ENCODE data around the gene DLEC1.
A peak's percentile ranks its signal among the peaks of the same experiment; 100 is the strongest.

Gene DLEC1

DNA sequence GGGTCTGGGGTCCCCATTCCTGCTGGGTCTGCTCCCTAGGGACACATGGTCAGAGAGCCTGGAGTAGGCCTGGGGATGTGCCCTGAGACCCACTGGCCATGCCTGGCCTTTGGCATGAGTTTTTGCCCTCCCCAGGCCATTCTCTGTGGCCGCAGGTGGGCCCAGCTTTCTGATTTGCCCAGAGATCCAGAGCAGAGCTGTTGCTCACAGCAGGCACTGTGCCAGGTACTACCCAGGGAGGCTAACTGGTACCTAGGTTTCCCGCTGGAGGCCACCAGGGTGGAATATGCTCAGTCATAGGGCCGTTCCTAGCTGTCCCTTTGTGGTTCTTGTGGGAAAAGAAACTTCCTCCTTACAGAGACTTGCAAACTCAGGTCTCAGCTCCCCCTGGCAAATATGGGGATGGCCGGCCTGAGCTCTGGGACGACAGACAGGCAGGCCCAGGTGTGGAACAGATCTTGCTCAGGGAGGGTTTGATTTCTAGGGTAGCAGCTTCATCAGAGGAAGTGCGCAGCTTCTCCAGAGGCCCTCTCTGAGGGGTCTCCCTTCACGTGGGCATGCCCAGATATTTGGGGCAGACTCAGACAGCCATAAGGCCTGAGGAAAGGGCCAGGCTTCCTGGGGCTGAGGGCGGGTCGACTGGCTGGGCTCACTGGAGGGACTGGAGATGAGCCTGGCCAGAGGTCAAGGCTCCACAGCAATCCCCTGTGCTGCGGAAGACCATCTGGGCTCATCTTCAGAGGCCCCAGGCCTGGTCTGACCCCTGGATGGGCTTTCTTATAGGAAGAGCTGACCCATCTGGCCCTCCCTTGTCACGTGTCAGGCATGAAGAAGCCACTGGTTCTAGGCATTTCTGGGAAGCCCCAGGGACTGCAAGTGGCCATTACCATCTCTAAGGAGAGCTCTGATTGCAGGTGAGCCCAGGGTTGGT lies 69.9 kb downstream of the DLEC1 start:
- no peak for DNase-seq (ENCODE audit: low read depth)

DNA sequence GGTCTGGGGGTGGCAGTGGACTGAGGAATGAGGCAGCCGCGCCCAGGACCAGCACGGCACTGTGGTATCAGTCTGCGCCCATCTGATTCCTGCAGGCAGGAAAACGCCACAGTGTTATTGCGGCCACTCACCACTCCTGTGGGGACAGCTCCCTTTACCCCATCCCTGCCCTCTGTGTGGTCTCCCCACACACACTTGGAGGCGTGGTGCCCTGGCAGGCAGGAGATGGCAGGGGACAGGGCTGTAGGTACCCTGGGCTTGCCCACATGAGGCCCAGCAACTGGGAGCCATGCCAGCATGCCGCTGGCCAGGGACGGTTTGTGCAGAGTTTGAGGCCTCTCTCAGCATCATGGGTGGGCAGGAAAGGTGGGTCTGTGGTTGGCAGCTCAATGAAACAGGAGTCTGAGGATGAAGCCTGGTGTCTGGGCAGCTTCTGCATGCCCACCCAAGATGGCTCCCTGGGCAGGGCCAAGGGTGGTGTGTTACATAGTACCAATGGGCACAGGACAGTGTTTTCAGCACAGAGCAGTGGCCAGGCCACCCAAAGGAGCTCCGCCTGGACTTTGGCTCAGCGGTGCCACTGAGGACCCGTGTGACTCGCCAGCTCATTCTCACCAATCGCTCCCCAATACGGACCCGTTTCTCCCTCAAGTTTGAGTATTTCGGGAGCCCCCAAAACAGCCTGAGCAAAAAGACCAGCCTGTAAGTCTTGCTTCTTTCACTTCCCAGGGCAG lies 70.7 kb downstream of the DLEC1 start:
- DNase-seq (ENCODE audit: low read depth) = no peak

DNA sequence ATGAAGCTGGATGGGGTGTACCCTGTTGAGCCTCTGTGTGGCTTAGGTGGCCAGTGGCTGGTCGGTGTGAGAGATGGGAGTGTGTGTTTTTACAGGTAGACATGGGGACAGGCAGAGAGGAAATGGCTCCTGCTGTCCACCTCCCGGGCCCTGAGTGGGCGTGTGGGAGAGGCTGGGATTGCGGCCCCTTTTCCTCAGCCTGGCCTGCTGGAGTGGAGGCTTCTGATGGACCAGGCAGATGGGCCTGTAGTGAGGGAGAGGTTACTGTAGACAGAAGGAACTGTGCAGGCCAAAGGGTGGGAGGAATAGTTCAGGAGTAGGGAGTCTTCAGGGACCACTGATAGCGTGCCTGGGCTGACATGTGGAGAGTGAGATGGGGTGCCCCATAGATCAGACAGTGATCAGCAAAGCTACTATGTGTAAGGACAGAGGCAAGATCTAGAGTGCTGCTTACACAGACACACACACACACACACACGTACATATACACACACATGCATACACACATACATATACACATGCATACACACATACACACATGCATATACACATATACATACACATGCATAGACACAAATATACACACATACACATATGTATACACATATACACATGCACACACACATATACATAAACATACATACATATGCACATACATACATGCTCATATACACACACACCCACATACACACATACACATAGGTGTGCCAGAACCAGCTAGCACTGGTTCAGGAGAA lies 71.5 kb downstream of the DLEC1 start:
- DNase-seq (ENCODE audit: low read depth) = no peak

DNA sequence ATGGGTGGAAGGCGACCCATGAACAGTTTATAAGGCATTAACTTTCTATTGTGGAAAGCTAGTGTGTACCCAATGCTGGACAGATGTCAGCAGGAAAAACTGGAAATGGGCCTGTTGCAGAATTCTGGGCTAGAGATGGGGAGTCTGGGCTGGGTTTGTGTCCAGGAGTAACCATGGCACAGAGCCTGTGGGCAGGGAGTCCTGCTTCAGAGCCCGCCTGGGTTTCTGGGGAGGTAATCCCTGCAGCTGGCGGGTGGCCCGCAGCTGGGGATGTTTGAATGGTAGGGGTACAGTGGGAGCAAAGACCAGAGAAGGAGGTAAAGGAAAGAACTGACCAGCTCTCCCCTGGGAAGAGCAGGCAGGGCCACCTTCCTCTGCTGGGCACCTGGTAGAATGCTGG lies 72.2 kb downstream of the DLEC1 start:
- DNase-seq (ENCODE audit: low read depth) = no peak

DNA sequence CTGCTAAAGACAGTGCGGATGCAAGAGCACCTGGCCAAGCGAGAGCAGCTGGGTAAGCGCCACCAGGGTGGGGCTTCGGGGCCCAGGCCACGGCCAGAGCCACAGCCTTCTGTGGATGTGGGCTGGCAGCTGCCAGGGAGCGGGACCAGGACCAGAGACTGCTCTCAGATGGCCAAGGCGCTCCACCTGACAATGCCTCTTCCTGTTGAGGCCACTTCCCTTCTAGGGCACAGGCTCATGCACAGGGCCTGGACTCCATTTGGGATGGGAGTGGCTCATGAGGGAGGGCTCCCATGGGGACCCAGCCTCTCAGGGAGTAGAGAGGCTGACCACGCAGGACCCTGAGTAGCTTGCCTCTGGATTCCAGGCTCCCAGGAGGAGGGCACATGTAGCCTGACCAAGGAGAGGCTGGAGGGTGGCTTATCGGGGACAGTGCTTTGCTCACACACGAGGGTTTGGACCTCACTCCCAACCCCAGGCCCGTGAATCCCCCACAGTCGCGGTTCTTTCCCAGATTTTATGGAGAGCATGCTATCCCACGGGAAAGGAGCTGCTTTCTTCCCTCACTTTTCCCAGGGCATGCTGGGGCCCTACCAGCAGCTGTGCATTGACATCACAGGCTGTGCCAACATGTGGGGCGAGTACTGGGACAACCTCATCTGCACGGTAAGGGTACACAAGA lies 72.8 kb downstream of the DLEC1 start:
- no peak for DNase-seq (ENCODE audit: low read depth)

DNA sequence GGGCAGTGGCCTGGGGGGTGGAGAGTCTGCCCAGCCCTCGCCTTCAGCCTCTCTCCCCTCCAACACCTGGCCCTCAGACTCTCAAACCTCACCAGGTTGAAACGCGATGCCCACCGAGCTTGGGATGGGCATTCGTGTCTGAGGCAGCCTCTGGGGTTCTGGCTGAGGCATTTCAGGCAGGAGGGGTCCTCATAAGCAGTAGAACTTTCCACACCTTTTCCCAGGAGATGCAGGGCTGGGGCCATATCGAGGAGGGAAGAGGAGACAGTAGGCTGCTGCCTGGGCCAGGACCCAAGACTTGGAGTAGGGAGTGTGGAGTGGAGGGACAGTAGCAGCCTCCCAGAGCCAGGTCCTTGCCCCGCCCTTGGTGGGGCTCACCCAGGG lies 73.4 kb downstream of the DLEC1 start:
- no peak for DNase-seq (ENCODE audit: low read depth)

DNA sequence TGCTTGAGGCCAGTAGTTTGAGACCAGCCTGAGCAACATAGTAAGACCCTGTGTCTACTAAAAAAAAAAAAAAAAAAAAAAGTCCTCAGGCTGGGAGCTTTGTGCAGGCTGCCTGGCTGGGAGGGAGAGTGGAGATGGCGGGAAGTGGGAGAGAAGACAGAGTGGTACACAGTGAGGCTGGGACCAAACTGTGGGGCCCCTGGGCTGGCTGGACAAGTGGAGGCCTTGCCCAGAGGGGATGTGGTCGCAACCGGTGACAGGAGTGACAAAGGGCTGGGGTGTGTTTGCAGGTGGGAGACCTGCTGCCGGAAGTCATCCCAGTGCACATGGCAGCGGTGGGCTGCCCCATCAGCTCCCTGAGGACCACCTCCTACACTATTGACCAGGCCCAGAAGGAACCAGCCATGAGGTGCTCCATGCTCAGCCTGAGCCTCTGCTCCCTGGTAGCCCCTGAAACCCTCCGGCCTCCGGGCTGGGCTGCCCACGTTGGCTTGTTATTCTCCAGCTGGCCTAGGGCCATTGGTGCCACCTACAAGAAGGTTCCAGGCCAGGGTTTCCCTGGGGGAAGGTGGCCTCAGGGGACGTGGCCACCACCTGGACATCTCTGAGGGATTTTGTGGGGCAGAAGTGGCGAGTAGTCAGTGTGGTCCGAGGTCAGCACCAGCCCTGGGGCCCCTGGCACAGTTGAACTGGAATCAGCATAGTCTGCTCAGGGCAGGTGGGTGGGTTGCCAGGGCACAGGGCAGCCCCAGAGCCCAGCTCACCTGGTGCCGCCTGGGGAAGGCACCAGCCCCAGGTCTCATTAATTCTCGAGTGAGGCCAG lies 75.3 kb downstream of the DLEC1 start:
- DNase-seq (ENCODE audit: low read depth) = no peak

DNA sequence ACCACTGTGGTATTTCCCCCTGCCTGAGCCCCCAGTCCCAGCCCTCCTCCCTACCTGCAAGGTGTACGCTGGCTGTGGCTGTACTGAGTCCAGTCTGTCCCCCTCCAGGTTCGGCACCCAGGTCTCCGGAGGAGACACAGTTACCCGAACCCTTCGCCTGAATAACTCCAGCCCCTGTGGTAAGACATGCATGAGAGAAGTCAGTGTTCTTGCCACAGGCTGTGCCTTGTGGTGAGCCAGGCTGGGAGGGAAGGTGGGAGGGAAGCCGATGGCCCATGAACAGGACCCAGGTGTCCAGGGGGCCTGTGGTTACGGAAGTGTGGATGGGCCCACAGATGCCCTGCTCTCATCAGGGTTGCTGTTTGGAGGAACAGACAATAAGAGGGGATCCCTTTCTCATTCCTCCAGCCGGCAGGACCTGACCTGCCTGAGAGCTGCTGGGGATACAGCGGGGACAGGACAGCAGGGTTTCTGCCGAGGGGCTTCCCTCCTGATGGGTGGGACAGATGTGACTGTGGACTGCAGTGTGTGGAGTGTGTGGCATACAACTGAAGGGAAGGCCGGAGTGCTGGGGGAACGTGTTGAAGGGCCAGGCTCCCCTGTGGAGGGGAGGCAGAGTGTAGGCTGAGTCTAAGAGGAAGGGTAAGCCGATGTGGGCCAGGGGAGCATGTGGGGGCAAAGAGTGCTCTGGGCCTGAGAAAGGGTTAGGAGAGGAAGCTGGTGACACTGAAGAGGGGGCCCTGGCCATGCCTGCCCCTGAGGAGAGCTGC lies 76.1 kb downstream of the DLEC1 start:
- no peak for DNase-seq (ENCODE audit: low read depth)

DNA sequence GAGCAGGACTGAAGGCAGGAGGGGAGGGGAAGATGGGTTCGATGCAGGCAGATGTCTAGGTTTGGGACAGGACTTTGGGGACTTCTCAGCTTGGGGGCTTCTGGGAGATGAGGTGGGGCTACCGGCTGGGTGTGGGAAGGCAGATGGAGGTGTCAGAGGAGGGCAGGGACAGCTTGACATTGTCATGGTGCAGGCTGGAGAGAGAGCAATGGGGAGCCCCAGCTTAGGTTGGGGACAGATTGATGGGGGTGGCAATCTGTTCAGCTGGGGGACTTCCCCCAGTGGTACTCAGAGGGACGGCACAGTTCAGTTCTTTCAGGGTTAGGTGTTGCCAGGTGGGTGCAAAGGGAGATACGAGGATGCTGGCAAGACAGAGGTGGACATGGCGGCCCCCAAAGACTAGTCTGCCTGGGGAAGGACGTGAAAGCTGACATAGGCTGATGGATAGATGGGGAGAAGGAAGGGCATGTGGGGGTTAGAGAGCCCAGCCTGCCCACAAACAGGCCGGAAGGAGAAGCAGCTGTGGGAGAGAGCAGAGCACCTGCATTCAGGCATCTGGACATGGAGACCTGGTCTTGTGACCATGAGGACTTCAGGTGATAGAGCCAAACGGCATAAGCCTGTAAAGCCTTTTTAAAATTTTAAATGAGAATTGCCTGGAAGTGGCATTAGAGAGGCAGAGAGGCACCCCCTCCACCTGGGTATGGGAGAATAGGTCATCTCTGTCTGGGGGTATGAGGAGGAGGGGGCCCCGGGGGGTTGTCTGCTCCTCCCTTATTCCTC lies 76.8 kb downstream of the DLEC1 start:
- no peak for DNase-seq (ENCODE audit: low read depth)

DNA sequence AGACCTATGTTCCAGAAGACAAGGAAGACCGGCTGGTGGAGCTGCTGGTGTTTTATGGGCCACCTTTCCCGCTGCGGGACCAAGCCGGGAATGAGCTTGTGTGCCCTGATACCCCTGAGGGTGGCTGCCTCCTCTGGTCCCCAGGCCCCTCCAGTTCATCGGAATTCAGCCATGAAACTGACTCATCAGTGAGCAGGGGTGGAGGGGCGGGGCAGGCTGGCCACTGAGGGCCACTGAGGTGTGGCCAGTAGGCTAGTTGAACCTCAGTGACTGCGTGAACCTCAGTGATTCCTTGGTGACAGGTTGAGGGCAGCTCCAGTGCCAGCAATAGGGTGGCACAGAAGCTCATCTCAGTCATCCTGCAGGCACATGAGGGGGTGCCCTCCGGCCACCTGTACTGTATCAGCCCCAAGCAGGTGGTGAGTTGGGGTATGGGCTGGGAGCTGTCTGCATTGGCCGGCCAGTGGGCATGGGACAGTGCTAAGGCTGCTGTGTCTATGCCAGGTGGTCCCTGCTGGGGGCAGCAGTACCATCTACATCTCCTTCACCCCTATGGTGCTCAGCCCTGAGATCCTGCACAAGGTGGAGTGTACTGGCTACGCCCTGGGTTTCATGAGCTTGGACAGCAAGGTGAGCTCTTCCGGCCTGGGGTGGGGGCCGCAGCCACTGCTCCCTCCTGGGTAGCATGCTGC lies 77.6 kb downstream of the DLEC1 start:
- no peak for DNase-seq (ENCODE audit: low read depth)

DNA sequence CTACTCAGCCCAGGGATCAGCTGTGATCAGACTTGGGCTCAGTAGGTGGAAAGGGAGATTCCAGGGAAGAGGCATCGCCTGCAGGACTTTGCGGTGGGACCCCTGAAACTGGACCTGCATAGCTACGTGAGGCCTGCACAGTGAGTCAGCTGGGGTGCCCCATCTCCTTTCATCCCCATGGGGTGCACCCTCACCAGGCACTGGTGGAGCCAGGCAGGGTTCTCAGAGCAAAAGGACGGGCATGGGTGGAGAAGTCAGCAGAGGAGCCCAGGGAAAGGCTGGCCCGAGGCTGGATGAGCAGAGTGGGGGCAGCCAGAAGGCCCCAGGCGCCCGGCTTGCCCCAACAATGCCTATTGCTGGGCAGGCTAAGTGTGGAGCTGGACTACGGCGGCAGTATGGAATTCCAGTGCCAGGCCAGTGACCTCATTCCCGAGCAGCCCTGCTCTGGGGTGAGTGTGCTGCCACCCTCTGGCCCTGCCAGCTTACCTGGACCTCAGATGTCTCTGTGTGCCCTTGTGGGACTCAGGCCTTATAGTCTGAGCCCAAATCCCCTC lies 78.2 kb downstream of the DLEC1 start:
- no peak for DNase-seq (ENCODE audit: low read depth)

DNA sequence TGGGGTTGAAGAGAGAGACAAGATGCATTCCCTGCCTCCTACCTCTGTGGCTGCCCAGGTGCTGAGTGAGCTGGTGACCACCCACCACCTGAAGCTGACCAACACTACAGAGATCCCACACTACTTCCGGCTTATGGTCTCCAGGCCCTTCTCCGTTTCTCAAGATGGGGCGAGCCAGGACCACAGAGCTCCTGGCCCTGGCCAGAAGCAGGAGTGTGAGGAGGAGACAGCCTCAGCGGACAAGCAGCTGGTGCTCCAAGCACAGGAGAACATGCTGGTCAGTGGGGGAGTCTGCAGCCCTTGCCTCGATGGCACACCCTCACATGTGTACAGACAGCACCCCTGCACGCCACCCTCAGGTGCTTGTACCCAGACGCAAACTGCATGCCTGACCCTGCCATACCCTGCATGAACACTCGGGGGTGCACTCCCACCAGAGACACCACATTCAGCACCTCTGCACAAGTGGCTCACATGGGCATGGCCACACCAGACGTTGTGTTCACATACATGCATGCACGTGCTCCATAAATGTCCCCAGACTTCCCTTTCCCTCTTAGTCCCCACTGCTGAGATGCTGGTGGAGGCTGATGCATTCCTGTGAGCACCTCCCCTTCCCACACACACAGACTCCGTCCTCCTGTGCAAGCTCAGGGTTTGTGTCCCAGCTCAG lies 78.9 kb downstream of the DLEC1 start:
- DNase-seq (ENCODE audit: low read depth) = peak; percentile 67

DNA sequence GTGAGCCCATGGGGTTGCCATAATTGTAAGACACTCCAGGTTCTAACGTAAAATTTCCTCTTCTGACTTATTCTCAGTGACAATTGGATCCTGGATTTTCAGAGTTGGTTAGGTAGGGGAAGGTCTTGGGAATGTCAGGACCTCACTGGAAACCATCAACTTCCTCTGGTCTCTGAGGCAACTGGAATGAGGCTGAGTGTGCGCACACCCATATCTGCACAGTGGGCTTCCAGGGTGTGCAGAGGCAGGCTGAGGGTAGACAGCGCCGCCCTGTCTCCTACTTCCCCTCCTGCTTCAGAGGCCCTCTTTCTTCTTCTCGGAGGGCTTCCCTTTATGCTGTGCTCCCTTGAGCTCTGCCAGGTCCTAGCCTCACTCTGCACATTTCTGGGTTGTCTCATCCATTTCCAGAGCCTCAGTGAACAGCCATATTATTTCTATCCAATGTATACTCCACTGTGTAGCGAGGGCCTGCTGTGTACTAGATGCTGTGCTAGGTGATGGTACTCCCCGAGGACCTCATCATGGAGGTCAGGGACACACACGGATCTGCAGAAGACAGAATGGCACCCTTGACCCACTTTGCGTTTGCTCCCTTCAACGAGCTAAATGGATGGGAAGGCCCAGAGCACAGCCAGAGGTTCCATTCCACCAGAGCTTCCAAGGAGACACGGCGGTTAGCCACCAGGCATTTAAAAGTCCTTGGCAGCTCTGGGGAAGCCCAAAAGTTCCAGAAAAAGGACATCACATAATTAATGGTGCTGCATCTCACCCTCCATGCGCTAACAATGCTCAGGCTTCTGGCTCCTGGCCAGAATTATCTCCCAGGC lies 79.6 kb downstream of the DLEC1 start:
- DNase-seq (ENCODE audit: low read depth) = no peak

DNA sequence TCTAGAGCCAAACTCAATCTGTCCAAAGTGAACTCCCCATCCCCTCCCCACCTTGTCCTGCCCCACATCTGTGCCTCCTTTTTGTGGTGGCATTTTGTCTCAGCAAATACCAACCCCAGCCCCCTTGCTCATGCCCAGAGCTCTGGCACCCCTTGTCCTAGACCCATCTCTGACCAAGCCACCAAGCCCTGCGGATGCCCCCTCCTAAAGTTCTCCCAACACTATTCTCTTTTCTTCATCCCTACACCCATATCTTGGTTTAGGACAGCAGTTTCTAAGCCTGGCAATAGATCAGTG lies 80.2 kb downstream of the DLEC1 start:
- no peak for DNase-seq (ENCODE audit: low read depth)

DNA sequence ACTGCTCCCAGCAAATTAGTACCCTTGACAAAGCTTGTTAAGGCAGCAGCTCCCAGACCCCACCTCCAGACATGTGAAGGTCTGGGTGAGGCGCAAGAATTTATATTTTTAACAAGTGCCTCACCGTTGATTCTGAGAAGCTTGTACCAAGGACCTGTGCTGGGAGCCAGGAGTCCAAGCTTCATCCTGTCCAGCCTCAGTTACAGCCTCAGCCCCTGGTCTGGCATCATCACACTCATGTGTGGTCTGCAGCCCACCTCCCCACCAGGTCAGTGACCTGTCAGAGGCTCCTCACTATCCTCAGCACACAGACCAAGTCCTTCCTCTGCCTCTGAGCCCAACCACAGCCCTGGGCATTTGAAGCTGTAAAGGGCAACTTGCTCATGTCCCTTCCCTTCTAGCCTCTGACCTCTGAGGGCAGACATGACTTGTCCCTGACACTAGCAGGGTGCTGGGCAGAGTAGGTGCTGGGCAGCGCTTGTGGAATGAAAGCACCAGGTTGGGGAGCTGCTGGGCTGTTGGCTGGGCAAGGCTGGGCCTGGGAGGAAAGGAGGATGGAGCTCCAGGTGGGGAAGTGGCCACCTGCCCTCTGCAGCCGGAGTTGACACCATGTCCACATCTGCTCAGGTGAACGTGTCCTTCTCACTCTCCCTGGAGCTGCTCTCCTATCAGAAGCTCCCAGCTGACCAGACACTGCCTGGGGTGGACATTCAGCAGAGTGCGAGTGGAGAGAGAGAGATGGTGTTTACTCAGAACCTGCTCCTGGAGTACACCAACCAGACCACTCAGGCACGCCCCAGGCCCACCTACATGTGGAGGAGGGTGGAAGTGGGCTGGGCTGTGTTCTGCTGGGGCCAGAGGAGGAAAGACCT lies 81.0 kb downstream of the DLEC1 start:
- no peak for DNase-seq (ENCODE audit: low read depth)

DNA sequence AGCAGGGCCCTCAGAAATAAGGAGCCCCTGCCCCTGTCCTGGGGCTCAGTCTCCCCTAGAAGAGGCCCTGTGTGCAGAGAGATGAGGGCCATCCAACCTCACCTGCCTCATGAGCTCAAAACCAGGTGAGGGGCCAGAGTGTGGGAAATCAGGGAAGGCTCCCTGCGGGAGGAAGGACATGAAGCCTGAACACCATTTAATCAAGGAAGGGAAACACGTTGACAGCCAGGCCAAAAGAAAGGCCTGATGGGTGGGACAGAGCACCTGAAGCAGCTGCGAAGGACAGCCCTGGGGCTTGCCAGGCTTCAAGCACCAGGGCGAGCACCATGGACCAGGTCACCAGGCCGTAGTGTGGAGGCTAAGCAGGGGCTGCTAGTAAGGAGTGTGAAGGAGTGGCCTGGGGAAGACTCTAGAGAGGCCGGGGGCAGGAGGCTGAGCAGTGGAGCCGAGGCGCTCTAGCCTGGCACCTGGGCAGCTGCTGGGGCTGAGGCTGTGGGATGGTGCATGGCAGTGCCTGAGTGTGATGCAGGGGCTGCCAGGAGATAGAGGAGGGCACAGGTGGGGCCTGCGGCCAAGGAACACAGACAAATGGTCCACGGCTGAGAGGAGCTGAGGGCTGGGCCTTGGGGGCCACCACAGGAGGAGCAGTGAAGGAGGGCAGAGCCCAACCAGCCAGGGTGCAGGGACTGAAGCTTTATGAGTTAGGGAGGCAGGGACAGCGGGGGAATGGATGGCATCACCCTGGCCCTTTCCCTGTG lies 81.9 kb downstream of the DLEC1 start:
- DNase-seq (ENCODE audit: low read depth) = no peak
